Measurements from ENCODE around the gene RGS17.
A peak's percentile ranks its signal among the peaks of the same experiment; 100 is the strongest.

Gene RGS17

GRCh38 chr6:152983637-152984512, 147.2 kb downstream of the RGS17 start (continued):
- TF ChIP-seq ZNF223 (tag by site-specific recombination; IDR thresholded peaks at IDR 0.05) (no peak), ZNF76 (tag by site-specific recombination; IDR thresholded peaks at IDR 0.05; ENCODE audit: borderline replicate concordance, low read depth) (no peak), ZNF311 (tag by site-specific recombination; IDR thresholded peaks at IDR 0.05; ENCODE audit: borderline replicate concordance) (no peak), ZNF792 (tag by site-specific recombination; IDR thresholded peaks at IDR 0.05) (no peak), HOXD13 (CRISPR knock-in tag; IDR thresholded peaks at IDR 0.05; ENCODE audit: borderline replicate concordance) (no peak), KLF9 (tag by site-specific recombination; IDR thresholded peaks at IDR 0.05; ENCODE audit: low read depth) (no peak), ZBTB48 (tag by site-specific recombination; IDR thresholded peaks at IDR 0.05) (no peak), ZNF140 (tag by site-specific recombination; IDR thresholded peaks at IDR 0.05) (no peak), ZNF449 (tag by site-specific recombination; IDR thresholded peaks at IDR 0.05) (peak; percentile 79; the same call in 1 of the 2 replicates), ZFP3 (tag by site-specific recombination; IDR thresholded peaks at IDR 0.05; ENCODE audit: low read depth) (no peak), ZNF529 (tag by site-specific recombination; IDR thresholded peaks at IDR 0.05; ENCODE audit: insufficient replicate concordance) (no peak), ZNF148 (tag by site-specific recombination; IDR thresholded peaks at IDR 0.05; ENCODE audit: borderline replicate concordance) (no peak), ZSCAN16 (tag by site-specific recombination; IDR thresholded peaks at IDR 0.05) (no peak), ZBTB11 (tag by site-specific recombination; conservative IDR thresholded peaks at IDR 0.05; ENCODE audit: low read depth) (peak; percentile 41), ZNF747 (tag by site-specific recombination; IDR thresholded peaks at IDR 0.05) (no peak), ZNF488 (tag by site-specific recombination; IDR thresholded peaks at IDR 0.05) (no peak), TSHZ1 (tag by site-specific recombination; IDR thresholded peaks at IDR 0.05; ENCODE audit: borderline replicate concordance) (no peak), ZNF776 (tag by site-specific recombination; IDR thresholded peaks at IDR 0.05; ENCODE audit: borderline replicate concordance) (no peak), ZNF513 (tag by site-specific recombination; IDR thresholded peaks at IDR 0.05) (no peak), ZNF548 (tag by site-specific recombination; IDR thresholded peaks at IDR 0.05) (no peak), ZNF354C (tag by site-specific recombination; IDR thresholded peaks at IDR 0.05; ENCODE audit: borderline replicate concordance, low read depth) (no peak), BCL11A (tag by site-specific recombination; IDR thresholded peaks at IDR 0.05; ENCODE audit: low read depth) (no peak), ZNF596 (tag by site-specific recombination; IDR thresholded peaks at IDR 0.05) (no peak)
